NCI-H146 treated with DMSO at 0.1 percent for 48 hours (cell line): Measurements from ENCODE around the gene CUL1.
"Not testable (repeated sequence)": the region's sequence is repeated elsewhere in the genome, so short reads cannot be mapped to it uniquely, and the experiment has no call there.

Experiments
- DNase-seq: peaks from one replicate; lab custom pipeline; 2025; ENCODE audit not compliant: unreplicated experiment; lab: John Stamatoyannopoulos, UW

Gene CUL1

DNA sequence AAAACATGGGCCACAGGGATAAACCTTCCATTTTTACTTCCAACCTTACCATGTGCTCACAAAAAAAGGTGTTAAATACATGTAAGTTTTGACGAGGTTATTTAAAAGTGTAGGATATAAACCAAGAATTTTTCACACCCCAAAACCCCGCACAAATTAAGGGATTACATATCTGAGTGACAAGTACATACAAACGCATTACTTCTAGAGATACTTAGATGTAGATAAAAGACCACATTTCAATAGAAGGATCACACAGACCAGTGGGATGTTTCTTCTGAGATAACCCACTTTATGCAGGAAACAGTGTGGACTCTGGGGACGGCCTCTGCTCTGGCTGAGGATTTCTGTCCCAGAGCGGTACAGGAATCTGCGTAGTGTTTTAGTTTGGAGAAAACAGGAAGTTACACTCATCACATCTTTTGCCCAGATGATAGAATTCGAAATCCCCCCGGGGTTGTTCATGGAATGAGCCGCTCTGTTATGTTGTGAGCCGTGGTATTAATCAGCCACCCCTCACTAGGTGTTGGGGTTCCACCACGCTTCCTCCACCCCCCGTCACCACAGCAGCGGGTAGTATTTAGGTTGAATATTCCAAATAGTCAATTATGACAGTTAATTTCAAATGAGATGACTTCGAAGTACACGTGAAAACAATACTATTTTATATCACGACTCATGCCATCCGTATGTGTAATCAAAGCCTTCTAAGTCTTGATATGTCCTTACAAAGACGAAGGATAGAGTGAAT is 1.3 kb upstream of the CUL1 start:
- DNase-seq = no peak

DNA sequence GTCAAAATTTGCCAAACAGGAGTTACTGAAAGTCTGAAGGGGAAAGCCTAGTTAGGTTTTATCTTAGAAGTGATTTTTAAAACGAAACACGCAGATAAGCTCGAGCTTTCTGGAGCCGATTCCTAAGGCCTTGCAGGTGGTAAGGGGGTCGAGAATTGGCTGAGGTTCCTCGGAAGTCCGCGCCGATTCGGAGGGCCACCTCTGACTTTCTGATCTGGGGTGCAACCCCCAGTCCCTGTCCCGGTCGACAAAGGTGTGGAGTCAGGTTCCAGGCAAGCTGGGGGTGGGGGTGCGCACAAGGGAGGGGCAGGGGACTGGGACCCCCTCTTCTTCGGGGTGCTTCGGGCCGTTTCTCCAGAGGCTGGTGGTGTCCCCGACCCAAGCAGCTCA is 701 bp upstream of the CUL1 start:
- no peak for DNase-seq

DNA sequence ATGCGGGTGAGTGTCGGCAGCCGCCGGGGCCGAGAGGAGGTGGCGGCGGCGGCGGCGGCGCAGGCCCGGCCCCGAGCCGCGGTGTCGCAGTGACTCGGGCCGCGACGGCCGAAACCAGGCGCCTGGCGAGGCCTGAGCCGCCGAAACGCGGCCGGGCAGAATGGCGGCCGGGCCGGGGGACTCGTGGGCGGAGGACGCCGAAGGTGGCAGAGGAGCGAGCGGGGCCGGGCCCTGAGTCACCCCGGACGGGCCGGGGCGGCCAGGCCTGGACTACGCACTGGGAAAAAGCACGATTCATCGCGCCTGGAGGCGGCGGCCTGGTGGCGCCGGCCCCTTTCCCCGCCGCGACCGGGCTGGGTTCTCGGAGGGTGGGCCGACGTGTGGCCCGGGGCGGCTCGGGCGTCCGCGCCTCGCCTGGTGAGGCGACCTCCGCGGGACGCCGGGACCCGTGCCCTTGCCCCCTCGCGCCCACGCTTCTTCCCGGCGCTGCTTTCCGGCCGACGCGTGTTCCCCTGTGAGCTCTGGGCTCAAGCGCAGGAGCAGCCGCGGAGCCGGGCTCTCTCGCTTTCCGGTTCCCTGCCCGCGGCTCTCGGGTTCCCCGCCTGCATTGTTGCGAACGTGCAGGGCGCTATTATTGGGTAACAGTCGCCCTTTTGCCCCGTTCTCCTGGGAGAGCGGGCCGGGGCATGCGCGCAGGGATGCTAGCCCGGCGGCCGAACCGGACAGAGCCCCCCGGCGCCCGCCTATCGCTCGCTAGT is 500 bp downstream of the CUL1 start:
- no peak for DNase-seq

DNA sequence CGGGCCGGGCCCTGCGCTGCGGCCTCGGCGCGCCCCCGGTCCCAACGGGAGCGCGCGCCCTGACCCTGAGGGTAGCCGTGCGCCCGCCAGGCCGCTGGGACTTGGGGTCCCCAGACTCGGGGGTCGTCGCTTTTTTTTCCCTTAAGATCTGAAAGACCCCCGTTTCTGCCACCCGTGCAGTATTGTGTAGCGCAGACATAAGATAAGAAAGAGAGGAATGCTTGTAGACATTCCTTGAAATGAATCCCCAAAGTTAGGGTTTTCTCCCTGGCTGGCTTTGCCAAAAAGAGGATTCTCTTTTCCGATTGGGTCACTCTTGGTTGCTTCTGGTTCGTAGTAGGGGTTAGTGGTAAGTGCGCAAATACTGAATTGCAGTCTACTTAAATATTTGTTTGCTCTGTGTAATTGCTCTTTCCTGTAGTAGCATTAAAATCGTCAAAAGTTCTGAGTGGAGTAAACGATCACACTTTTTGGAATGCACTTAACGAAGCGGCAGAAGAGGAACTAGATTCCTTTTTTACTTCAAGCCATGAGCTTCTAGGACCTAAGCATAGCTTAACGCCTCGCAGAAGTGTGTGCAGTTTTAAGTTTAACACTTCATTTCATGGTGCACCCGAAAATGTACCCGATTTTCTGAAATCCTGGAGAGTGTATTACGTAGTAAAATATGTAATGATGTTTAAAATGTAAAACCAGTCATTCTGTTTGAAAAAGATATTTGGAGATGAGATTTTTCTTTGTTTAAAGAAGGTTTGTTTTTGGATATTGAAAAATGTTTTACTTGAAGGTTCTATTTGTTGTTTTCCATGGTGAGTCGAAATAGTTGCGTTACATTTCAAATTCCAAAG is 1.3 kb downstream of the CUL1 start:
- DNase-seq = no peak

DNA sequence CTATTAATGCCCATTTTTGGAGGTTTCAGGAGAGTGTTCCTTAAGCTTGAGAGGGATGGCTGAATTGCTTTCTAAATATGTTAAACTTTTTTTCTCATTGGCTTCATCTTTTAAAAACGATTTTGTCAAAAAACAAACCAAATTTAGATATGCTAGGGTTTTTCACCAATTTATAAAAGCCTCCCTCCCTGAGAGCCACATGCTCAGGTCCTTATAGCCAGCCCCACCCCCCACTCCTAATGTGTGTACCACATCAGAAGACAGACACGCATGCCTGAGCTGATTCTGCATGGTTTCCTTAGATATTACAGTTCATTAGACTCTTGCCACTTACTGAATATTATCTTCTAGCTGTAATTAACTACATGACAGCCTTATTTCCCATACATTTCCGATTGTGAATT is 2.0 kb downstream of the CUL1 start:
- DNase-seq = no peak

DNA sequence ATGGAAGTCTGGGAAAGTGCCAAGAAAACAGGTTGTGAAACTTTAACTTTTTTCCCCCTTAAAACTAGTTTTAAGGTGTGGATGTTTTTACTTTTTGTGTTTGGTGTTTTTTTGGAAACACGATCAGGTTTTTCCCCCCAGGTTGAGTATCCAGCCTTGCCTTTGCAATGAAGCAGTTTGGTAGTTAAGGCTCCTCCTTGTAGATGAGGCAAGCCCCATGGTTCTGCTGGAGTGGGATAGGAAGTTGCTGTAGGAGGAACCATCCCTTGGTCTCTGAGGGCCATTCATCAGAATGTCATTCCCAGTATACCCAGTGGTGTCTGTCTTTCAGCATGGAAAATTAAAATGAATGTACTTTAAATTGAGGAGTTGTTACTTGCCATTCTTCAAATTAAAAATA is 2.7 kb downstream of the CUL1 start:
- no peak for DNase-seq

DNA sequence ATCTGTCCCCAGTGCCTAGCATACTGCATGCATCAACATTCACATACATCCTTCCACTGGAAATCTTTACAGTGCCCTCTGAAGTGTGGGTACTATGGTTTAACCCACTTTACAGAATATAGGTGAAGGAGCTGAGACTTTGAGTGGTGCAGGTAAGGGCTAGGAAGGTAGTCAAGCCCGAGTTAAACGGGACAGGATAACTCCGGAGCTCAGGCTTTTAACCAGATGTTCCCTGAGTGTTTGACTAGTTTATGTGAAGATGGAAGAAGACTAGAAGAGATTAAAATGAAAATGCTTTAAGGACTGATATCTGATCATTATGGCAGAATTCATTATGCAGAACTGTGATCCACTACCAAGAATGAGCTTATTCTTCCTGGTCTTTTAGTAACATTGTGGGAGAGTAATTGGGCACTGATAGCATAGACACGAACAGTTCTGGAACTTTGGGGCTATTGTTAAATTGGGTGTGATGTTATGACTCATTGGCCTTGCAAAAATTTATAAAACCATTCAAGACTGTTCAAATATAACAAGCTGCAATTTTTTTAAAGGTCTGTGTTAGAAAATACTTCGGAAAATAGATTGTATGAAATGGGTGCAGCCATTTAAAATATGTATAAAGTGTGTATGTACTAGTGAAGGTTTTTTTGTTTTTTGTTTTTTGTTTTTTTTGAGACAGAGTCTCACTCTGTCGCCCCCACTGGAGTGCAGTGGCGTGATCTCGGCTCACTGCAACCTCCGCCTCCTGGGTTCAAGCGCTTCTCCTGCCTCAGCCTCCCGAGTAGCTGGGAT is 4.4 kb downstream of the CUL1 start:
- no peak for DNase-seq

DNA sequence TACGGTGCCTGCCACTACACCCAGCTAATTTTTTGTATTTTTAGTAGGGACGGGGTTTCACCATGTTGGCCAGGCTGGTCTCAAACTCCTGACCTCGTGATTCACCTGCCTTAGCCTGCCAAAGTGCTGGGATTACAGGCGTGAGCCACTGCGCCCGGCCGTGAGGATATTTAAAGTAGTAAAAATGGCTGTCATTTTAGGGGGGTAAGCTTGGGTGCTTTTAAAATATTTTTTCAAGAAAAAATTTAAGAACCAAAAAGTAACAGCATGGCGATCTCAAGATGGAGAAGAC is 4.9 kb downstream of the CUL1 start:
- DNase-seq = not testable (repeated sequence)

DNA sequence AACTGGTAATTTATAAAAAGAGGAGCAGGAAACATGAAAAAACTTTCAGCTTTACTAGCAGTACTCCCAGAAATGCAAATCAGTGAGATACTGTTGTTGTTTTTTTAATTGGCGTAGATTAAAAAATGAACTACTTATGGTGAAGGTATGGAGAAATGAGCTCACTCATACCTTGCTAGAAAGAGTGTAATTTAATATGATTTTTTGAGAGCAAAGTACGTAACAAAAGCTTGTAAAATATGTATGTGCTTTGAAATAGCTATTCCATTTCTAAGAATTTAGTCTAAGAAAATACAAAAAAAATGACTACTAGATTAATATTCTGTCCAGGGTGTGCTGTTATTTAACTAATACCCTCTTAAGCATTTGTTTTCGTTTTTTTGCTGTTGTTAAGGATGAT is 5.5 kb downstream of the CUL1 start:
- no peak for DNase-seq

DNA sequence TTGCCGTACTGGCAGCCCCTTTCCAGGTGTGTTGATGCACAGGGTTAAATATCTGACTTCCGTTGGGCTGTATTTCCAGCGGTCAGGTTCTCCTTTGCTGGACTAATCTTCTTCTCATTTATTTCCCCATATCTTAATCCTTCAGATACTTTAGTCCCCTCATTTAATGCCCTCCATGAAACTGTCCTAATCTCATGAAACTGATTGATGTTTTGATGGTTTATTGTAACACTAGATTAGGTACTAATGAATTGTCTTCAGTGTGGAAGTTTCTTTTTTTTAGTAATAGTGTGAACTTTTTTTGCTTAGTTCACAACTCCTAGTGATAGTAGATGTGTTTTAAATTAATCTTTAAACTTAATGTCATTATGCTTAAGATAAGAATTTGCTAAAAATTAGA is 6.3 kb downstream of the CUL1 start:
- no peak for DNase-seq

DNA sequence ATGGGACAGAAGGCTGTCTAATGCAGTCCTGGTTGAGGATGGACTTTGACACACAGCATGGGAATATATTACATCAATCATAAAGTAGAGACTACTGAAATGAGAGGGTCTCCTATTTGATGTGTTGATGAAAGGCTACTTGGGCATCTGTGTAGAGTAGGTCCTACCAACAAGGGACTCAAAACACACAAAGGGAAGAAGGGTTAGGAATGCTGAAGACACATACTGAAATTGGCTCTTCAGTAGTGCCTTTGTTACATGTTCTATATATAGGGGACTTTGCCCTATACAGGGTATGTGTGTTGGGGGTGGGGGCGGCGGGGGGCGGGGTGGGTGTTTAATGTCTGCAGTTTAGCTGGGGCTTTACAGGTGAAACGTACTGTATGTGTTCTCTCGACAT is 7.7 kb downstream of the CUL1 start:
- DNase-seq = no peak

DNA sequence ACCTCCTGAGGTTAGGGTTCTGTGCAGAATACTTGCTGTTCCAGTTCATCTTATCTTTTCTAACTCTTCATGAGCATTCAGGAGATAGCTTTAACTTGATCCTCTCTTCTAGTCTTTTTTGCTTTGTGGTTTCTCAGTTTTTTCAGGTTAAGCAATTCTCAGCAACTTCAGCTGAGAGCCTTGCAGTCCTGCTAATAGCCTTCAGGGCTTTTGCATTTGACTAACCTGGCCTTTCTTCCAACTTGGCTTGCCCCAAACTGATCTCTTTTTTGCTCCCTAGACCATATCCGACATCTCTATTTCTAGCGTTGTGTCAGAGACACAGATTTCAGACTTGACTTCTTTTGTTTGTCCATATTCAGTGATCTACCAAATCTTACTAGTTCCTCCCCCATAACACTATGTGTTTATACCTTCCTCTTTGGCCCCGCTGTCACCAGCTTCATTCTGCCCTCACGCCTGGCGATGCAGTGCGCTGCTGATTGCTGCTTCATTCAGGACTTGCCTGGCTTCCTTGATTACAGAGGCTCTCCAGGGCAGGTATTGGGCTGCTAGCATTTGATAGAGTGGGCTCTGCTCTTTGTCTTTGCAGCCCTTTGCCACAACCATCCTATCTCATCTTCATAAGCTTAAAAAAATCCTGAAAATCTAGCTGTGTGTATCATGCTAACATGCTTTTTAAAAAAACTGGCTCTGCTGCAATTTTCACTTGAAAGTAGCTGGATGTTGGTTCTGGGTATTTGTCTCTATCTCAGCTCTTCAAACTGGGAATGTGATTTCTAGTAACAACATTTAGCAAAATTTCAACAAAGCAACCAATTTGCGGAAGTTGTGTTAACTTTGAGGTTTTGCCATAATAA is 9.6 kb downstream of the CUL1 start:
- no peak for DNase-seq

DNA sequence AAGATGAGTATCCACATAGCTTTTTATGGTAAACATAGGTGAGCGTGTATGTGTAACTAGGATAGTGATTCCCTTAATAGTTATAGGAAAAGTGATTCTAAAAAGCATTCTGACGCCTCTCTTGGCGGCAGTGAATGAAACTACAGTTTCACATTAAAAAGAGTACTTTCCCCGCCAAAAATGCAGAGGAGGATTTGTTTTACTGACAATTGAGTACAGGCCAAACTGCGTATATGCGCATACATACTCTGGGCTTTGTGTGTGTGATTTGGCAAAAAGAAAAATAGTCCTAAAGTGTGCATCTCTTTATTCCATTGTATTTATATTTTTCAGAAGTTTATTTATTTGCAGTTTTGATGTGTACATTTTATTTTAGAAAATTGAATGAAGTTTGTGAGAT is 10.3 kb downstream of the CUL1 start:
- DNase-seq = no peak

DNA sequence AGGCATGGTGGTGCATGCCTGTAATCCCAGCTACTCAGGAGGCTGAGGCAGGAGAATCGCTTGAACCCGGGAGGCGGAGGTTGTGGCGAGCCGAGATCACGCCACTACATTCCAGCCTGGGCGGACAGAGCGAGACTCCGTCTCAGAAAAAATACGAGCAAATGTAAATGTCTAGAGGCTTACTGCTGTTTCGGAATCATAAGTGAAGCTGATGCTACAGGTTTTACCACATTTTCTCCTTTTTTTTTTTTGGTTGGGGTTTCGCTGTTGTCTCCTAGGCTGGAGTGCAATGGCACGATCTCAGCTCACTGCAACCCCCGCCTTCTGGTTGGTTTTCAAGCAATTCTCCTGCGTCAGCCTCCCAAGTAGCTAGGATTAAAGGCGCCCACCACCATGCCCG is 11.7 kb downstream of the CUL1 start:
- not testable (repeated sequence) for DNase-seq

DNA sequence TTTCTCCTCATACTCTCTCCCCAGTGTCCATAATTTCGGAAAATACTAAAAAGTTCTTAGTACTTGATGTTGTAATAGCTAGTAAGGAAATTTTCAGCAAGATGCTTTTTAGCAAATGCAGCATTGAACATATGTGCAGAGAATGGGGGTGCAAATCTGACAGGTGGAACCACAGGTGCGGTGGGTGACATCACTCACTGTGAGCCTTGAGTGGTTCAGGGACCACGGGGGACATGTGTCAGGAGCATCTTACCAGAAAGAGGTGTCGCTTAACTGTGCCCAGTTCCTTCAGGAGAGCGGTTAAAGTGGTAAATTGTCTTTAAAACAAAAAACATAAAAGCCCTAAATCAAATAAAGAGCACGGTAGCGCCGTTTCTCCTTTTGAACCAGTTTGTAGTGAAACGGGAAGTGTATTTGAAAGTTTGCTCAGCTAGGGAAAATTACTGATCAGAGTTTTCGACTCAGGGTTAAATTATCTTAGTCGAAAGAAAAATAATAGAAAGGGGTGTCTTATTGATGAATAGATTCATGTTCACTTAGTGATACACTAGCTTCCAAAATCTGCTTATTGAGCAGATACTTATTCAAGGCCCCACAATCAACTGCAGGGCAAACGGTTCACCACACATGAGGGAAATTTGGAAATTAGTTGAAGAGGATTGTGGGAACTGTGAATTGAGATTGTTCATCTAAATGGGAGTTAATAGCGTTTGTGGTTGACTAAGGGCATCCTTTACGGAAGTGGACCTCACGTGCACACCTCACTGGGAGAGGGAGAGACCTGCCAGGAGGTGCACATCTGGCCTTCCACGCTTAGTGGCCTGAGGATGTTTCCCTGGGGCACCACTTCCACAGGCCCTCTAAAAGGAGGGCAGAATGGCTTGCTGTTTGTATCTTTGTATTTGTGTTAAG is 12.7 kb downstream of the CUL1 start:
- DNase-seq = no peak

DNA sequence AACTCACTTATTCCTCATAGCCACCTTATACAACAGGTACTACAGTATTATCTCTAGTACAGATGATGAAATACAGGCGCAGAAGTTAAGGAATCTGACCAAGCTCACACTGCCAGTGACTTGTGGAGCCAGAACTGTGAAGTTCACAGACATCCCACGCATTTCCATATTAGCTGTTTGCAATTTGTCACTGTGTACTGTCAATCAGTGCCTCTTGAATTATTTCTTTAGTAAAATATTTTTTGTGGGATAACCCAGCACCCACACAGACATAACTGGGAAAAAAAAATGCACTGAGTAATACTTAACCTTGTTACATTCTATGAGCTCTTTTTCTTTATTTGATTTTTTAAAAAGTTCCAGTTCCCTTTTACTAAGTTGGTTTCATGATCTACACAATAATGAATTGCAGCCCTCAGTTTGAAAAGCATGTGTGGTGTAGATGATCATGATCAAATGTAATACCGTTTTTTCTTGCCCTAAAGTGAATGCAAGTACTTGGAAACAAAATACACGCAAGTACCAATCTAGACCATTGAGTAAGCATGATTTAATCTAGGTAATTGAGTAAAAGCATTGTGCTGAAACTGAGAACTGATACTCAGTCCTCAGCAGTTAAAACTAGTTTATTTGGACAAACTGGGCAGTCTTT is 14.1 kb downstream of the CUL1 start:
- no peak for DNase-seq

DNA sequence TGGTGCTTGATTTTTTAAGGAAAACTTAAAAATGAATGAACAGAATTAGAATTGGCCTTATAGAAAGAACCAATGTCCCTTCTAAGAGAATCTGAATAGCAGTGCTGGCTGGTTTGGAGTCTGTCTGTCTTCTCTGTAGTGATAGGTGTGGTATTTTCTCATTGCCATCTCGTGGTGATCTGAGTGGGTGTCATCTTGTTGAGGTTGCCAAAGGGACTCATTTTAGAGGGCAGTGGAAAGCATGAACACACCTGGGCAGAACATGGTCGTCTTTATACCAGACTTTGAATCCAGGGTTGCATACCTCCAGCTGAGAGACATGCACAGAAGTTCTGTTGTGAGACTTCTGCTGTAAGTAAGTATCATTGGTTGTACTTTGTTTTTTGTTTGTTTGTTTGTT is 15.8 kb downstream of the CUL1 start:
- DNase-seq = no peak

DNA sequence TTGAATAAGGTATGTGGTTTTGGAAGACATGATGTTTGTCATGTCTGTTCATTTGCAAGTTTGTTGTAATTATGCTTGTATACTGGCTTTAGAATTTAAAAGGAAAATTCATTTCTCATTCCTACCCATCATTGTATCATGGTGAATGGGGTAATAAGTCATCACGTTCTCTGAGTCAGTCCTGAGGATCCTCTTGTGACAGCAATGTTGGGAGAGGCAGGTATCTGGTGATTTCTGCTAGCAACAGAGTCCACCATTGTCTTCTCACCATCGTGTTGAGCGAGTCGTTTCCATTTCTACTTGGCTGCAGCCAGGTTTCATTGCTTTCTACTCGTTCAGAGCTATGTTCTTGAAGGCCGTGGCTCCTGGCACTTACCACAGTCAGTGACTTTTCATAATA is 16.3 kb downstream of the CUL1 start:
- DNase-seq = no peak

DNA sequence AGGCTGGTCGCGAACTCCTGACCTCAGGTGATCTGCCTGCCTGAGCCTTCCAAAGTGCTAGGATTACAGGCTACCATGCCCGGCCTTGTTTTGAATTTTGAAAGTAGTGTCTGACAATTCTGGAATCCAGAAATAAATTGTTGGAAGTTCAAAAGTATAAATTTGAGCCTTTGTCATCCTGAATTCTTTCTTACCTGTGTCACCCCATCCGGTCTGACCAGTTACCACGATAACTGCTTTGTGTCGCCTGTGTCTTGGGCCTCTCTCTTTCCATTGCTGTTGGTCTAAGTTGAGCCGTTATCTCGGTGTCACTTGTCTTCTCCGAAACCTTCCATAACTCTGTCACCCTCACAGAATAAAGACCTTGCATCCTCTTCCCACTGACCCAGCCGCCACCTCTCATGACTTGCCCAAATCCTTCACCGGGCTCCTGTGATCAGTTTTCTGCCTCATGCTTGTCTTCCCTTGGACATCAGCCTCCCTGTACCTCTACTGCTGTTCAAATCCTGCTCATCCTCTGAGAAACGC is 18.6 kb downstream of the CUL1 start:
- no peak for DNase-seq
